Activated CD8-positive, alpha-beta memory T cell treated with anti-CD3 and anti-CD28 coated beads, Interleukin-2, amount 10 ng/mL, durations not matched to agents 7 days and 5 days (primary cell): ENCODE data around the gene ATP13A5. TPM values are rescaled to one million over a fixed set of nuclear protein-coding genes. Genes with fewer than 3 reads are reported as not detected.

Source experiments
- ATAC-seq: fragments of 150-1000 bp; cut with Tn5 transposase; one replicate; pipeline ENCODE4 v1.10.0; 2021; ENCODE audit warnings: moderate library complexity
- CTCF ChIA-PET: fragments of 350-600 bp; sonication (Branson Sonifier 250); formaldehyde crosslinking; loops from one replicate; lab custom pipeline; 2021; ENCODE audit warnings: antibody characterized with exemption; lab: Charles Lee
- DNase-seq: peaks from one replicate; pipeline ENCODE4 v3.0.0-alpha.2; 2020
- H3K27ac Mint-ChIP-seq: one replicate; pipeline ENCODE4 v1.8.0; 2021; ENCODE audit warnings: mild to moderate bottlenecking, mixed read lengths
- H3K27me3 Mint-ChIP-seq: one replicate; pipeline ENCODE4 v1.8.0; 2021; ENCODE audit warnings: mixed read lengths
- H3K36me3 Mint-ChIP-seq: one replicate; pipeline ENCODE4 v1.8.0; 2021; ENCODE audit warnings: mild to moderate bottlenecking, mixed read lengths
- H3K4me1 Mint-ChIP-seq: one replicate; pipeline ENCODE4 v1.8.0; 2021; ENCODE audit warnings: mixed read lengths
- H3K4me3 Mint-ChIP-seq: one replicate; pipeline ENCODE4 v1.8.0; 2021; ENCODE audit warnings: mild to moderate bottlenecking, moderate library complexity, mixed read lengths
- H3K9me3 Mint-ChIP-seq: one replicate; pipeline ENCODE4 v1.8.0; 2022; ENCODE audit warnings: low read depth, mixed read lengths
- total RNA-seq, 2 experiments: library from RNA; stranded (reverse); gene quantifications; one replicate each; pipeline ENCODE4 v1.2.3, GENCODE V29; 2021

ATP13A5 gene
- total RNA-seq, 2 experiments from 2014 or later, result not detected

DNA sequence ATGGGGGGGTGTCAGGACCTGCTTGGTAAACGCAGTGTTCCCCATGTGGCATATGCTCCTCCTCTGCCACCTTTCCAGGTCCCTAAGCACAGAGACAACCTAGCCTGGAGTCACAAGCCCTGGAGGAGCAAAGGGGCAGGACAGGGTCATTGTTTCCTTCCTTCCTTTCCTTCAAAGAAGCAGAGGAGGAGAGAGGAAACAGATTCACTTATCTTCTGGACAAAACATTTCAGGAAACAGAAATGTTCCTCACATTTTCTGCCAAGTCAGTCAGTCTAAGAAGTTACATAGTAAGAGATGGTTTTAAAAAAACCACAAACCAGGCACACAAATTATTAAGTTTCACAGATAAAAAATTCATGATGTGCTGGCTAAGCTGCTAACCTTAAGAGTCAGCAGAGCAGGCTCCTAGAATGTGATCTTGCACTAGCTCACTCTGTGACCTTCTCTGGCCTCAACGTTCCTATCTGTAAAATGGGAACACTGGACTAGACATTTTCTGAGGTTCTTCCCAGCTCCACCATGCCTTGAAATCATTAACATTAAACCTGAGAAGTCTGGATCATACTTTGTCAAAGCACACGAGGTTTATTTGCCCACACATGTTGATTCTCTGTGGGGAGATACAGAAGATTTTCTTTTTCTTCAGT, 47.9 kb downstream of the ATP13A5 start:
- DNase-seq, result no peak
- CTCF ChIA-PET, result no interaction called here
- no peaks in the 10 kb centered on the region for H3K9me3 Mint-ChIP-seq
- H3K27ac Mint-ChIP-seq, result no peak overlapping the region
- H3K36me3 Mint-ChIP-seq, result no peaks in the 10 kb centered on the region
- peaks cover 3% of the 10 kb centered on the region for H3K27me3 Mint-ChIP-seq
- no peak overlapping the region for H3K4me3 Mint-ChIP-seq
- ATAC-seq, result no peak
- H3K4me1 Mint-ChIP-seq, result no peaks in the 10 kb centered on the region

- H3K27me3 Mint-ChIP-seq, result peaks cover 3% of the 10 kb centered on the region
- DNase-seq (no peak), ATAC-seq (no peak)
- no peaks in the 10 kb centered on the region for H3K4me1 Mint-ChIP-seq
- no peaks in the 10 kb centered on the region for H3K9me3 Mint-ChIP-seq
- CTCF ChIA-PET, result no interaction called here
- H3K4me3 Mint-ChIP-seq, result no peak overlapping the region
- no peaks in the 10 kb centered on the region for H3K36me3 Mint-ChIP-seq
- H3K27ac Mint-ChIP-seq, result no peak overlapping the region
Observed at GRCh38 chr3:193317682-193318300, 60.8 kb downstream of the ATP13A5 start.

DNA sequence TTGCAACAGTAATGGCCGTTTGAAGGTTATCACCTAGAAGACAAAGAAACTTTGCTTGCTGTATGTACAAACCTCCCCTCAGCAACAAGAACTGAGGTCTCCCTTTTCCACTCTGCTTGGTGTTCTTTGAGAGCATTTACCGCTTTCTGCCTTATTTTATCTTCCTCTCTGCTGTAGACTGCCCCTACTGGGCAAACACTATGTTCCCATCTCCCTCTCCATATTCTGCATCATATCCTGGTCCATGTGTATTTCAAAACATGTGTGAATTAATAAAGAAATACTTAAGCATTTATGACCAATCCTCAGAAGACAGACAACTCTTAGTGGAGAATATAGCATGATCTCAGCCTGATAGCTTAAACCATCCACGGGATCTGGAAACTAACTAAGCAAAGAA, 64.4 kb downstream of the ATP13A5 start:
- Mint-ChIP-seq H3K27ac (no peak overlapping the region), H3K4me3 (no peak overlapping the region), H3K27me3 (no peaks in the 10 kb centered on the region), H3K36me3 (no peaks in the 10 kb centered on the region), H3K9me3 (no peaks in the 10 kb centered on the region), H3K4me1 (no peaks in the 10 kb centered on the region)
- DNase-seq (no peak), ATAC-seq (no peak)
- CTCF ChIA-PET, result no interaction called here

DNA sequence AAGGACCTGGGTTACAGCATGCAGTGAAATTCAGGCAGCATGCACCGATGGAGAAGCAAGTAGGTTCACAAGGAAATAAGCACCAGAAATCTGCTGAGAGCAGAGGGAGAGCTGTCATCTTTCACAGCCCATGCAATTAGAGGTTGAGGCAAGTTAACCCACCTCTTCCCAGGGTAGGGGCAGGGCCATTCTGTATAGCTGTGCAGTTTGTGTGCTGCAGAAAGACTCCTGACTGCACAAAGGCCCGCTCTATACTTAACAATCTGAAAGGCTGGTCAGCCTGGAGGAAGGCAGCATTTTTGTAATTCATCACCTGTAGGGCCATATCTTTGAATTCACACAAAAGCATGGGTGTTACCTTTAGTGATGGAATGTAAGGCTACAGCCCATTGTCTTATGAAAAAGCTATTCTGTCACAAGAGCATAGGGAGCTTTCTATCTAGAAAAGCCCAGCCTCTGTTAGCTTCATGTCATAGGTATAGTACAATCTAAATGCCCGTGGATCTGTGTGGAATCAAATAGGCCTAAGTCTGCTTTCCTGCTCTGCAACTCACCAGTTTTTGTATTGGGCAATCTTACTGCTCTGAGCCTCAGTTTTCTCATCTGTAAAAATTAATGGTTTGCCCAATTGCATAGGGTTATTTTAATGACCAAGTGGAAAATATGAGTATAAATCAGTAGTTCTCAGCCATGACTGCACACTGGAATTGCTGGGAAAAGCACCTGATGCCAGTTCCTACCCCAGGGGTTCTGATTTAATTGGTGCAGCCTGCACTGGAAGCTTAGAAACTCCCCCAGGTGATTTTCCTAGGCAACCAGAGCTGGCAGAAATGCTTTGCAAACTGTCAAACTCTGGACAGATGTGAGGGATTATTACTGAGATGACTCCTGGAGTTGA, 65.2 kb downstream of the ATP13A5 start:
- Mint-ChIP-seq H3K27me3 (no peaks in the 10 kb centered on the region), H3K9me3 (no peaks in the 10 kb centered on the region), H3K4me1 (no peaks in the 10 kb centered on the region), H3K4me3 (no peak overlapping the region), H3K36me3 (no peaks in the 10 kb centered on the region), H3K27ac (no peak overlapping the region)
- ATAC-seq, result no peak
- CTCF ChIA-PET, result no interaction called here
- DNase-seq, result no peak

- CTCF ChIA-PET, result no interaction called here
- H3K27ac Mint-ChIP-seq, result no peak overlapping the region
- H3K36me3 Mint-ChIP-seq, result no peaks in the 10 kb centered on the region
- no peaks in the 10 kb centered on the region for H3K4me1 Mint-ChIP-seq
- H3K27me3 Mint-ChIP-seq, result no peaks in the 10 kb centered on the region
- H3K4me3 Mint-ChIP-seq, result no peak overlapping the region
- ATAC-seq (no peak), DNase-seq (no peak)
- H3K9me3 Mint-ChIP-seq, result no peaks in the 10 kb centered on the region
Observed at GRCh38 chr3:193310914-193311723, 67.4 kb downstream of the ATP13A5 start.

DNA sequence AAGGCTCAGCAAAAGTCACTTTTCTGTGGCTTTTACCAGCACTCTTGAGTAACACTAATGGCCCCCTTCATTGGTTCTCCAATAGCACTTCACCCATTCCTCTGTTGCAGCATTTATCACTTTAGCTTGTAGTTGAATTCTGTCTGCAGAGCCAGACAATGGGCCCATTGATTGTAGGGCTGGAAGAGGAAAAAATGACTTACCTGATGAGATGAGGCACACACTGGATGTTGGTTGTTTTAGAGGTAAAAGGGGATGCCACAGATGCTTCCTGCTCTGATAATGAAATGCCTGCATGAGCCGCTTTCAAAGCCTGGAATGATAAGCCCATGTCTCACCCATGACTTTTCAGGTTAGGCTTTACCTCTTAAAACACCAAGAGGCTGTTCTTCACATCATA, 73.2 kb downstream of the ATP13A5 start:
- no peaks in the 10 kb centered on the region for H3K9me3 Mint-ChIP-seq
- no peak overlapping the region for H3K4me3 Mint-ChIP-seq
- H3K4me1 Mint-ChIP-seq, result no peaks in the 10 kb centered on the region

DNA sequence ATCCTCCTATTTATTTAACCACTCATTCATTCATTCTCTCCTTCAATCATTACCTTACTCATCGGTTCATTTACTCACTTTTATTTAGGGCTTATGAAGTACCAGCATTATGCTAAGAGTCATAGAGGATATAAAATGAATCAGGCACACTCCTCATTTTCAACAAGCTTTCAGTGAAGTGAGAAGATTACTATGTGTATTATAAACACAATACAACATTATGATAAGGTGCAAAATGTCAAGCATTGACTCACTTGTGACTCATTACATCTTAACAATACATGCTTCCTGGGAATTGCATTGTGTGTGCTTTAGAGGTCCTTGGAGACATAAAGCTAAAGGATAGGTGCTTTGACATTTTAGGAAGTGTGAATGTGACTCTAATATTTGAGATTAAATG, 77.1 kb downstream of the ATP13A5 start:
- CTCF ChIA-PET, result no interaction called here
- H3K27ac Mint-ChIP-seq, result no peak overlapping the region
- H3K27me3 Mint-ChIP-seq, result no peaks in the 10 kb centered on the region
- H3K4me1 Mint-ChIP-seq, result peaks cover 10% of the 10 kb centered on the region
- H3K4me3 Mint-ChIP-seq, result no peak overlapping the region
- H3K36me3 Mint-ChIP-seq, result no peaks in the 10 kb centered on the region
- ATAC-seq (no peak), DNase-seq (no peak)
- no peaks in the 10 kb centered on the region for H3K9me3 Mint-ChIP-seq

More for the DNA sequence above, 73.2 kb downstream of the ATP13A5 start:
- CTCF ChIA-PET, result no interaction called here
- no peak for ATAC-seq
- Mint-ChIP-seq H3K27ac (no peak overlapping the region), H3K27me3 (no peaks in the 10 kb centered on the region), H3K36me3 (no peaks in the 10 kb centered on the region)
- DNase-seq, result no peak

GRCh38 chr3:193297421-193297820, 81.1 kb downstream of the ATP13A5 start:
- DNase-seq (no peak), ATAC-seq (peak; percentile 57)
- Mint-ChIP-seq H3K27me3 (peaks cover 4% of the 10 kb centered on the region), H3K4me1 (peaks cover 14% of the 10 kb centered on the region), H3K9me3 (no peaks in the 10 kb centered on the region), H3K36me3 (no peaks in the 10 kb centered on the region), H3K4me3 (no peak overlapping the region), H3K27ac (no peak overlapping the region)
- CTCF ChIA-PET, result no interaction called here

GRCh38 chr3:193295985-193296384, 82.6 kb downstream of the ATP13A5 start:
- Mint-ChIP-seq H3K27me3 (peaks cover 4% of the 10 kb centered on the region), H3K4me1 (peaks cover 14% of the 10 kb centered on the region), H3K27ac (no peak overlapping the region), H3K9me3 (no peaks in the 10 kb centered on the region), H3K4me3 (no peak overlapping the region), H3K36me3 (no peaks in the 10 kb centered on the region)
- DNase-seq (no peak), ATAC-seq (no peak)
- CTCF ChIA-PET, result no interaction called here

- Mint-ChIP-seq H3K27ac (no peak overlapping the region), H3K27me3 (peaks cover 4% of the 10 kb centered on the region), H3K4me3 (no peak overlapping the region), H3K9me3 (no peaks in the 10 kb centered on the region), H3K4me1 (peaks cover 11% of the 10 kb centered on the region), H3K36me3 (no peaks in the 10 kb centered on the region)
- ATAC-seq (no peak), DNase-seq (no peak)
- CTCF ChIA-PET, result no interaction called here
Observed at GRCh38 chr3:193292386-193292785, 86.2 kb downstream of the ATP13A5 start.

DNA sequence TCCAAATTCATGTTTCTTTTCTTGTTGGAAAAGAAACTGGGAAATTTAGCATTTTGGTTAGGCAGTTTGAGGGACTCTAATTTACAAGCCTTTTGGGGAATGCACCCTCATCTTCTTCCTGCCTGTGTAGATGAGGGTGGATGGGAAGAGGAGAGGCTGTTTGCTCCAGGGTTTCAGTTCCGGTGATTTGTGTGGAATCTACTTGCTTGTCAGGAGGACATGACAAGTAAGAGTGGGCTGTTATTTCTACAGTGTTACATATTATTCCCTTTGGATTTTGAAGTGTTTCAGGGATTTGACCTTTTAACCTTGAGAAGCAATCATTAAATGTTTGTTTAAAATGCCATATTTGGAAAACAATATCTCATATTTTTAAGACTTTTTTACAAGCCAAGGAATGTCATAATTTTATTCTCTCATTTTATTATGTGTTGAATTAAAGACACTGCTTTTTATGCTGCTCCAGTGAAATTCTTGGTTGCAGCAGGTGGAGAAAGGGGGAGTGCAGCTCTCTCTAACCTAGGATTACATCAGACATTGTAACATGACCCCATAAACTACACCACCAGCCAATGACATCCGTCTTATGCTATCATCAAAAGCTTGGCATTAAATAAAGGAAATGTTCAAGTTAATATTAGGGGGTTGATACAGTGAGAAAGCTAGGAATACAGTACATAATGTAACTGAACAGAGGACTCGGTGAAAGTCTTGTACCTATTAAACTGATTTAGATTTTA, 107.3 kb downstream of the ATP13A5 start:
- CTCF ChIA-PET, result no interaction called here
- Mint-ChIP-seq H3K9me3 (no peaks in the 10 kb centered on the region), H3K4me1 (no peaks in the 10 kb centered on the region), H3K4me3 (no peak overlapping the region), H3K27ac (no peak overlapping the region), H3K27me3 (no peaks in the 10 kb centered on the region), H3K36me3 (no peaks in the 10 kb centered on the region)
- no peak for DNase-seq
- ATAC-seq, result no peak

GRCh38 chr3:193270451-193270850, 108.1 kb downstream of the ATP13A5 start:
- Mint-ChIP-seq H3K9me3 (no peaks in the 10 kb centered on the region), H3K4me1 (no peaks in the 10 kb centered on the region), H3K36me3 (no peaks in the 10 kb centered on the region), H3K27ac (no peak overlapping the region), H3K4me3 (no peak overlapping the region), H3K27me3 (no peaks in the 10 kb centered on the region)
- CTCF ChIA-PET, result no interaction called here
- no peak for ATAC-seq
- DNase-seq, result no peak
